ENCODE results near the gene C1QL4.
A peak's percentile ranks its signal among the peaks of the same experiment; 100 is the strongest.
"Not testable (repeated sequence)": the region's sequence is repeated elsewhere in the genome, so short reads cannot be mapped to it uniquely, and the experiment has no call there.

The C1QL4 gene

GRCh38 chr12:49336645-49337584 lies at the start of gene C1QL4:
TSS of gene C1QL4 (minus strand) at chr12:49337188. CDS start at chr12:49336477, 711 bp downstream.
- DNase-seq (ENCODE audit: low spot score): peak; percentile 57

GRCh38 chr12:49380184-49380583 lies 43.2 kb upstream of the C1QL4 start:
- DNase-seq (ENCODE audit: low spot score): not testable (repeated sequence)

- DNase-seq (ENCODE audit: low spot score): no peak
These were observed 40.4 kb upstream of the C1QL4 start for GRCh38 chr12:49377386-49377785.

DNA sequence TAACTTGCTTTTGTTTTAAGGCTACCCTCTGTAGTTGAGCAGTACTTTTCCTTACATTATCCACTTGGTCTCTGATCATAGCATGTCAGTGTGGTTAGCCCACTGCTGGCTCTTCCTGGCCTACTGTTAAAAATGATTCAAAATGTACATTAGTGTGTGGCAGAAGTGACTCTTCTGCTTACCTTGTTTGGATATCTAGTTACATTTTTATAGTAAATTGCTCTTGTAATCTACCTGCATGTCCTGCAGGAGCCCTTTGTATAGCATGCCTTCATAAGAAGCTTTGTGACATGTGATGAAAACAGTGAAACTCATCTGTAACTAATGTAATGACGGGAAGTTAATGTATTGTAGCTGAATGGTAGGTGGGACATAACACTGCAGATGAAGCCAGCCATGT lies 38.4 kb upstream of the C1QL4 start:
- no peak for DNase-seq (ENCODE audit: low spot score)

DNA sequence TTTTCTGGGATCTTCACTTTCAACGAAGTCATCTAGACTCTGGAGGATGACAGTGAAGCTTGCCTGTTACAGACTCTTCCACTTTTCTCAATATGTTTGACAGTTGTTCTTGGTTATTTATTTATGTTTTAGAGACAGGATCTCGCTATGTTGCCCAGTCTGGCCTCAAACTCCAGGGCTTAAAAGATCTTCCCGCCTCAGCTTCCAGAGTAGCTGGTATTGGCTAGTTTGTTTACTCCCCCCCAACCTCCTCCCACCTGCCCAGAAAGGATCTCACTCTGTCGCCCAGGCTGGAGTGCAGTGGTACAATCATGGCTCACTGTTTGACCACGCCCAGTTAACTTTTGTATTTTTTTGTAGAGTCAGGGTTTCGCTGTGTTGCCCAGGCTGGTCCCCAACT lies 33.6 kb upstream of the C1QL4 start:
- DNase-seq (ENCODE audit: low spot score): no peak

DNA sequence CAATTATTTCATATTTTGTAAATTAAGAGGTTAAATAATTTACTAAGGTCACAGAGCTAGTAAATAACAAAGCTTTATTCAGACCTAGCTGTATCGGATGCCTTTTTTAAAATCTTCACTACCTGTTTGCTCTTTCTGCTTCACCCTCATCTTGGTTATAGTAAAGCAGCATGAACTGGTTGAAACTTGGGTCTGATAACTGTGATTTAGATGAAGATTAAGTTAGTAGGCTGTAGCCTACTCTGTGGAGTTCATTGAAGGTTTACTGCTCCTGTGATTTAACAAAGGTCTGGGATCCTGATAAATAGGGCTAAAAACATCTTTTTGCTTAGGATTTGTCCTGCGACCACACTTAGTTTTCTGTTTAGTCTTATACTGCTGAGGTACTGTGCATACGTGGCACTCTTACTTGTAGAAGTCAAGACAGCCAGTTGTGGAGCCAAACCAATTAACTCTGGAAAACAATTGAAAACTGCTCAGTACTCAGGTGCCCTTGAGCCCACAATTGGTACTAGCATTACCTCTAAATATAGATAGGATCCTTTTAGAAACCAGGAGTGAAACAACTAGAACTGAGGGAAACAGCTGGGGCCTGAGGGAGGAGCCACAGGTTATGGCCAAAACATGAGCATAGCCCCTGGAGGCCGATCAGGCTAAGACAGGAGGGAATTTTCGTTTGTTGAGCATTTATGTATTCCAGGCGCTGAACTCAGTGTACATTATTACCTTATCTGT lies 32.6 kb upstream of the C1QL4 start:
- DNase-seq (ENCODE audit: low spot score): no peak

- no peak for DNase-seq (ENCODE audit: low spot score)
These were observed 31.2 kb upstream of the C1QL4 start for GRCh38 chr12:49368240-49368600.

GRCh38 chr12:49367381-49368239 lies 30.6 kb upstream of the C1QL4 start, which contains the start of gene SPATS2:
TSS of gene SPATS2 (plus strand) at chr12:49367462. CDS start at chr12:49461013, 93,551 bp downstream.
- no peak for DNase-seq (ENCODE audit: low spot score)

GRCh38 chr12:49366652-49367380 lies 29.8 kb upstream of the C1QL4 start:
- peak; percentile 83 for DNase-seq (ENCODE audit: low spot score)

- DNase-seq (ENCODE audit: low spot score): no peak
These were observed 29.2 kb upstream of the C1QL4 start for GRCh38 chr12:49366096-49366651.

- no peak for DNase-seq (ENCODE audit: low spot score)
These were observed 28.6 kb upstream of the C1QL4 start for GRCh38 chr12:49365542-49365941.

GRCh38 chr12:49364989-49365388 lies 28.0 kb upstream of the C1QL4 start:
- no peak for DNase-seq (ENCODE audit: low spot score)

DNA sequence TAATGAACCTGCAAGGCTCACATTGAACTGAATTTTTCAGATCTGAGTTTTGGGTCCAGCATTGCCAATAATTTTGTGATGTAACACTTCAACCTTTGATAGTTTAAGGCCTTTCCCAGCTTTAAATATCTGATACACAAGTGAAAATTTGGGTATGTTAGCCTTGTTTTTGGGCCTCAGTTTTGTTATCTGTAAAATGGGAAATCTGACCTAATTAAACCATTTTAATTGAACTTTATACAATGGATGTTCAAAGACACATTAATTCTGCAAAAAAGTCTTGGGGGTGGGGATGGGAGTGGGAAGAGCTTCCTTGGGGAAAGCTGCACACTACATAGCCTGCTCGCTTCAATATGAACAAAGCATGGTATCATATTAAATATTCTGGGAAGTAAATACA lies 25.1 kb upstream of the C1QL4 start:
- no peak for DNase-seq (ENCODE audit: low spot score)

DNA sequence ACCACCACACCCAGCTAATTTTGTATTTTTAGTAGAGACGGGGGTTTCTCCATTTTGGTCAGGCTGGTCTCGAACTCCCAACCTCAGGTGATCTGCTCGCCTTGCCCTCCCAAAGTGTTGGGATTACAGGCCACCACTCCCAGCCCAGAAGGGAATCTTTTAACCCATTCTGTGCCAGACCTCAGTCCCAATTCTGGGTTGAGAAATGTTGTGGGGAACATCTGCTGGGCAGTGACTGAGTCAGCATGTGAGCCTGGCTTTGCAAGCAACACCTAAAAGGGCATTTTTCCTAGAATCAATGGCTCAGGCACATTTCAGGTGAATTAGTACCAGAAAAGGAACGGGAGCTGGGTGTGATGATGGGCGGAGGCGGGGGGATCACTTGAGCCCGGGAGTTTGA lies 22.7 kb upstream of the C1QL4 start:
- DNase-seq (ENCODE audit: low spot score): no peak

- no peak for DNase-seq (ENCODE audit: low spot score)
These were observed 21.6 kb upstream of the C1QL4 start for GRCh38 chr12:49358483-49359141.

DNA sequence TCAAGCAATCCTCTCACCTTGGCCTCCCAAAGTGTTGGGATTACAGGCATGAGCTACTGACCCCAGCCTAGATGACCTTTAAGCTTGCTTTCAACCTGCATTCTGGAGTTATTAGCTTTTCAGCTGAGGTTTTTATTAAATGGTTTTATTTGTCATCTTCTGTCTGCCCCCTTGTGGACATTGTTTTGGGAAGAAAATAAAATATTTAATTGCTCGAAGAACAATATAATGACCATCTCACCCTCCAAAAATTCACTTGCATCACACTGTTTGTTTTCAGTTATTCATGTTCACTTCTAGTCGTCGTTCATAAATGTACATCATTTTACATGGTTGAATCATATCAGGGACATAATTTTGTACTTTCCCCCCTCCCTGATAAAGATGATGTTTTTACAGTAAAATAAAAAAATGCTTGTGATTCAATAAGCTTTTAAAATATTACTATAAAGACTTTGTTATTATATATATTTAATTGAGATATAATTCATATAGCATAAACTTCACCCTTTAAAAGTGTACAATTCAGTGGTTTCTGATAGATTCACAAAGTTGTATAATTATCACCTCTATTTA lies 20.2 kb upstream of the C1QL4 start:
- no peak for DNase-seq (ENCODE audit: low spot score)

GRCh38 chr12:49355913-49356312 lies 18.9 kb upstream of the C1QL4 start:
- no peak for DNase-seq (ENCODE audit: low spot score)

- DNase-seq (ENCODE audit: low spot score): no peak
These were observed 15.4 kb upstream of the C1QL4 start for GRCh38 chr12:49352351-49352750.

DNA sequence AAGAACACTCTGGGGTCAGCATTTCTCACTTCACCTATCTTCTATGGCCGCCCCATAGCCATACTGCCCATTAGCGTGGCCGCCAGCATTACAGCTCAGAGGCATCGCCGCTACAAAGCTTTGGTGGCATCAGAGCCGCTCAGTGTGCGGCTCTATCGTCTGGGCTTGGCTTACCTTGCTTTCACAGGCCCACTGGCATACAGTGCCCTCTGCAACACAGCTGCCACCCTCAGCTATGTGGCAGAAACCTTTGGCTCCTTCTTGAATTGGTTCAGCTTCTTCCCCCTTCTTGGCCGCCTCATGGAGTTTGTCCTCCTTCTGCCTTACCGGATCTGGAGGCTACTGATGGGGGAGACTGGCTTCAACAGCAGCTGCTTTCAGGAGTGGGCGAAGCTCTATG lies 12.3 kb upstream of the C1QL4 start:
- no peak for DNase-seq (ENCODE audit: low spot score)

DNA sequence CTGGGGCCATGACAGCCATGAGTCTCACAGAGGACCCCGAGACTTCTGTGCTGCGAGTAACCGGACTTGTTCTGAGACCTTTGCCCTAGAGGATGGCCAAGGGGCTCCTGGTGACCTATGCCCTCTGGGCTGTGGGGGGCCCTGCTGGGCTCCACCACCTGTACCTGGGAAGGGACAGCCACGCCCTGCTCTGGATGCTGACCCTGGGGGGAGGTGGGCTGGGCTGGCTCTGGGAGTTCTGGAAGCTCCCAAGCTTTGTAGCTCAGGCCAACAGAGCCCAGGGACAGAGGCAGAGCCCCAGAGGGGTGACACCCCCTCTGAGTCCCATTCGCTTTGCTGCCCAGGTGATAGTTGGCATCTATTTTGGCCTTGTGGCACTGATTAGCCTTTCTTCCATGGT lies 11.8 kb upstream of the C1QL4 start:
- no peak for DNase-seq (ENCODE audit: low spot score)

Measured in putamen (tissue), 1 donor.